ENCODE data around the gene ALKBH8. TPM values are rescaled to one million over a fixed set of nuclear protein-coding genes. Genes with fewer than 3 reads are reported as not detected.

The ALKBH8 gene
- total and polyA plus RNA-seq, 2 of the 8 experiments (the other 6 are each of a cell fraction or from before 2014, with no cell fraction given) = 3.6 to 11.9 TPM

DNA sequence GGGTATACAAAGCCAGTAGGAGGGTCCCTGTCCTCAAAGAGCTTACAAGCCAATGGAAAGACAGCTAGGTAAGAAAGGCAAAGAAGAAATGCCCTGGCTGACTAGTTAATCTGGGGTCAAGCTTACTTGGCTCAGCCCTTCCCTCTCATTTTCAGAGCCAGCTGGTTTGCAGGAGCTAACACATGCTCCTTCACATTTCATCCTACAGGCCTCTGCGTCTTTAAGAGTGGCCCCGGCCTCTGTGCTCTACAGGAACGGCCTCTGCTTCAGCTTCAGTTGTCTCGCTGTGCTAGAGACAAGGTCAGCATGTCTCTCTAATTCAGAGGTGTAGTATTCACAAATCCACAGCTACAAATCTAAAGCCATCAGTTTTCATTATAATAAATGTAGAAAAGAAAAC lies 15.2 kb downstream of the ALKBH8 start (continued):
- TF ChIP-seq TAF7 (optimal IDR thresholded peaks at IDR 0.05; ENCODE audit: borderline replicate concordance, low read depth, low read length) (no peak), KDM5A (IDR thresholded peaks at IDR 0.05; ENCODE audit: low read length) (no peak), JUN (IDR thresholded peaks at IDR 0.05; ENCODE audit: low read depth, low read length) (no peak)
